Measurements from ENCODE around the gene STAB2.
"Not testable (repeated sequence)": the region's sequence is repeated elsewhere in the genome, so short reads cannot be mapped to it uniquely, and the experiment has no call there.

Gene STAB2

GRCh38 chr12:103653568-103654173 is 66.6 kb downstream of the STAB2 start:
- DNase-seq: not testable (repeated sequence)

DNA sequence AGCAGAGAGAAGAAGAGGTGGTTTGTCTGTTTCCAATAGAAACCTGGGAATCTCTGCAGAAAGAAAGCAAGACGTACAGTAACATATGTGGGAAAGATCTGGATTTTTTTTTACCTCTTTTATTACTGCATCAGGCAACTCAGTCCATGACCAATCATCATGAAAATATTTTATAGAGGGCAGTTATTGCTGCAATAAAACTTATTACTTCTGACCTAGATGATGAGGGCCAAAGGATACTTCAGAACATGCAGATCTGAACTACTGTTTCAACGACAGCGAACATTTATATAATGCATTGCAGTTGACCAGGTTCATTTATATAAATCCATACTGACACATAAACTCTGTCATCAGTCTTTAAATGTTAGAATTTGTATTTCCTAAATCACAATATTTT is 67.7 kb downstream of the STAB2 start:
- no peak for DNase-seq

- no peak for DNase-seq
Observed at GRCh38 chr12:103656291-103656690, 69.2 kb downstream of the STAB2 start.

- DNase-seq: no peak
Observed at GRCh38 chr12:103657331-103657730, 70.3 kb downstream of the STAB2 start.

DNA sequence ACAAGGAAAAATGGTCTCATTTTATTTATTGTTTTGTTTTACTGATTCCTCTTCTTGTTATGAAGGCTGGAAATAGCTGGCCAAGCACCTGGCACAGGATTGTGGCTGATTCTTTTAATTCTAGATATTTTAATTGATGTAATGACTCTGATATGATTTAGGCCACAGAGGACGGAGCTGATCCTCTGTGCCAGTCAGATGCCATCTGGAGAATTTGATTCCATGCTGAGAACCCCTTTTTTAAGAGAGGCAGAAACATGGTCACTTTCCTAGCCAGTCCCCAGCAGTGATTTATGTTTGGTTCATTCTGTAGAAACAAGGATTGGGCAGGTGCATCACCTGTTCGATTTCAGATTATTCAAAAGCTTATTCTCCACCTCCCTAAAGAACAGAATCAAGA is 77.6 kb downstream of the STAB2 start:
- no peak for DNase-seq

DNA sequence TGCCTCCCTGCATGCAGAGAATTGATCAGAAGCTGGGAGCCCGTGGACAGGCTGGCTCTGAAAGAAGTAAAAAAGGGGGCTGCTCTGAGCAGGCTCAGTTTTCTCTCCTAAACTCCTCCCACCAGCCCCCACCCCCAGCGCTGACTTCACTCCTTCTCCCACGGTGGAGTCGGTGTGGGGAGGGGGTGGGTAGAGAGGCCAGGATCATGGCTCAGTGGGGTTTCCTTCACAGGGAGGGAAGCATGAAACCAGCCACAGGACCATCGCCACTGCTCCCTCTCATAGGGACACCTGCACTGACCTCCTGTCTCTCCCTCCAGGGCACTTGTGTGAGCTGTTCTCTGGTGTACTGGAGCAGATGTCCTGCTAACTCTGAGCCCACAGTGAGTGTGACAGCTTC is 78.9 kb downstream of the STAB2 start:
- DNase-seq: no peak

- no peak for DNase-seq
Observed at GRCh38 chr12:103667125-103667524, 80.1 kb downstream of the STAB2 start.

DNA sequence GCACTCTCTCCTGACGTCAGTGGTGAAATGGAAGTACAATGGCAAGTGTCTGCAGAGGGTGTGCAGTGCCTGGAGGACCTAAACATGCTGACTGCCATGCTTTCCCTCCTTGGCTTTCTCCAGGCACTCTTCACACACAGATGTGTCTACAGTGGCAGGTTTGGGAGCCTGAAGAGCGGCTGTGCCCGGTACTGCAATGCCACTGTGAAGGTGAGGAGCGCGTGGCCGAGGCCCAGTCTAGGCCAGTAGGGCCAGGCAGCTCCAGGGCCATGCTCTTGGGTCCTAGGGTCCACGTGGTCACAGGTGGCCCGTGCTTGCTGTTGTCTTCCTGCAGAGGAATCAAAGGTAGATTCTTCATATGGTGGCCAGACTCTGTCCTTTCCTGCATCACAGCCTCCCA is 81.4 kb downstream of the STAB2 start:
- DNase-seq: no peak

- DNase-seq: no peak
Observed at GRCh38 chr12:103671367-103671766, 84.3 kb downstream of the STAB2 start.

DNA sequence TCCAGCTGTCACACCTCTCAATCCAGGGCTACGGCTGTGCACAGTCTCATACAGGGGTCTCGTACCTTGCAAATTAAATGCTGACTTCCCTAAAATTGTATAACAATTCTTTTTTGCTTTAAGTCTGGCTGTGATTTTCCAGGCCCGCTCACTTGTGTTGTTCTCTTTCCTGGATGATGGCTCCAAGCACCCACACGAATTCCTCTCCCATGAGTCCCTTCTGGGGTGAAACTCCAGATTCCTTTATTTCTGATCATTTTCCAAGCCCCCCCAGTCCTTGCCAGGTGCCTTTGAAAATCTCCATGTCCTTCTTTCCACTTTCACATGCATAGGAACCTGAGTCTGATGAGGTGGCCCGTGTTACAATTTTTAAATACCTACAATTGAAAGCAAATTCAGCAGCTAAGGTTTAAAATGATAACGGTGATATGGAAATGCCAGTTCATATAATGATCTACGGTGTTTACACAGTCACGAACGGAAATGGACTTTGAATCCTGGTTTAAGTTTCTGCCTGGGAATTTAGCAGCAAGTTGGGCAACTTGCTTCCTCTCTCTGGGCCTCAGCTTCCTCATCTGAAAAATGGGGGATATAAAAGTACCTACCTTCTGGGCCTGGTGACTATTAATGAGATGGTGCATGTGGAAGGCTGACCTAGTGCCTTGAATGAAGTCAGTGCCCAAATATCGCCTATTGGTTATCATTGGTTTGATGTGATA is 85.5 kb downstream of the STAB2 start:
- DNase-seq: no peak

- no peak for DNase-seq
Observed at GRCh38 chr12:103673487-103673886, 86.4 kb downstream of the STAB2 start.

GRCh38 chr12:103673891-103674375 is 86.9 kb downstream of the STAB2 start:
- no peak for DNase-seq

DNA sequence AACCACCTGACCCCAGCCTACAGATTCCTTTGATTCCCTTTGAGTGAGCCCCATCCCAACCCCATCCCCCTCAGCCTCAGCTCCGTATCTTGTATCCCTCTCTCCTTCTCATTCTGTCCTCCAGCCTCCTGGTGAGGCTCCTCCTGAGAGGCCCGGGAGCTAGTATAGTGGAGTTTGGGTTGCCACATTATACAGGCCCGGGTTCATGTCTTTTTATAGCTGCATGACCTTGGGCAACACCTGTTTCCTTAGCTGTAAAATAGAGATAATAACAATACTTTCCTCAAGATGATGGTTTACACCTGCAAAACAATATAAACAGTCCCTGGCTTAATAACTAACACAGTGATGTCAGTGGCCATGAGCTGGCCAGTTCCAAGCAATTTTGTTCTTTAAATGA is 89.8 kb downstream of the STAB2 start:
- no peak for DNase-seq

DNA sequence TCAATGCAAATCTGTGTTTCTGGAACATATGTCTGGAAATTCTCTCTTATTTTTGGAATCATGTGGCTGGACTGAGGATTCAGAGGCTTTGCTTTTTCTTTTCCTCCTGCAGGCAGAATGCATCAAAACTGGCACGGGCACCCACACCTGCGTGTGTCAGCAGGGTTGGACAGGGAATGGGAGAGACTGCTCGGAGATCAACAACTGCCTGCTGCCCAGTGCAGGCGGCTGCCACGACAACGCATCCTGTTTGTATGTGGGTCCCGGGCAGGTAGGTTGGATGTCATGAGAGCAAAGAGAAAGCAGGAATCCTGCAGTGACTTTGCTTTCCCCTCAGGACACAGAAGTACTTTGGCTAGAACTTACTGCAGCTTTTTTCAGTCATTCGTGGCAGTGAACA is 90.3 kb downstream of the STAB2 start:
- DNase-seq: no peak

GRCh38 chr12:103677905-103678304 is 90.8 kb downstream of the STAB2 start:
- DNase-seq: no peak

DNA sequence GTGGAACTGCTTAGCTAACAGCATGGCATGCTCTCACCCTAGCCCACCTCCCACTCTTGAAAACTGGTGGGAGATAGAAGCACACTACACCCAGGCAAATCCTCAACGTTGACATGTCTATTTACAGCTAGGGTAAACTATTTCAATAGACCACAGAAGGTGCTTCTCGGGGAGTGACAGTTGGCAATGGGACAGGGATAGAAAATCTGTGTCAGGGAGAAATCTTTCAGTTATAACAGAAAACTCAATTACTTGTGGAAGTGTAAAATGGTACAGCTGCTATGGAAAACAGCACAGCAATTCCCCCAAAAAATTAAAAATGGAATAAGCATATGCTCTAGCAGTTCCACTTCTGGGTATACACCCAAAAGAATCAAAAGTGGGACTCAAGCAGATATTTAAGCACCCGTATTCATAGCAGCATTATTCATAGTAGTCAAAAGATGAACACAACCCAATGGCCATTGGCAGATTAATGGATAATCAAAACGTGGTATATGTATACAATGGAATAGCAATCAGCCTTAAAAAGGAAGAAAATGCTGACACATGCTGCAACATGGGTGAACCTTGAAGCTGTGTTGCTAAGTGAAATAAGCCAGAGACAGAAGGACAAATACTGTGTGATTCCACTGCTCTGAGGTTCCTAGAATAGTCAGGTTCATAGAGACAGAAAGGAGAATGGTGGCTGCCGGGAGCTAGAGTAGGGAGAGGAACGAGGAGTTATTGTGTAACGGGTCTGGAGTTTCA is 92.5 kb downstream of the STAB2 start:
- DNase-seq: no peak

- DNase-seq: peak; percentile 68
Observed at GRCh38 chr12:103680591-103681141, 93.6 kb downstream of the STAB2 start.

GRCh38 chr12:103686026-103686425 is 99.0 kb downstream of the STAB2 start:
- DNase-seq: no peak

- peak; percentile 32 for DNase-seq
Observed at GRCh38 chr12:103687253-103687652, 100.2 kb downstream of the STAB2 start.

- DNase-seq: no peak
Observed at GRCh38 chr12:103688376-103689063, 101.4 kb downstream of the STAB2 start.

DNA sequence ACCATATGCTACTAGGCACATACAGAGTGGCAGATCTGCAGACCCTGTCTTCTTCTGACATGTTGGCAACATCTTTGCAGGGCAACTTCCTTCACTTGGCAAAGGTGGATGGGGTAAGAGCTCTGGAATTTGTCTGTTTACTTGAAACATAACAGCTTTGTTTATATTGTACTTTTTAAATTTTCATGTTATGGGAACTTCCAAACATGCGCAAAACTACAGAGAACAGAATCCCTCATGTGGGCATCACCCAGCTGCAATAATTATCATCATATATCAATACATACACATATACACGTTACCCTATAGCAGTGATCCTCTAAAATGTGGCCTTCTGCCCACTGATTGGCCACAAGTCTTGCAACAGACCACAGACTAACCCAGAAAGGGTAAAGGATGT is 103.4 kb downstream of the STAB2 start:
- DNase-seq: no peak

DNA sequence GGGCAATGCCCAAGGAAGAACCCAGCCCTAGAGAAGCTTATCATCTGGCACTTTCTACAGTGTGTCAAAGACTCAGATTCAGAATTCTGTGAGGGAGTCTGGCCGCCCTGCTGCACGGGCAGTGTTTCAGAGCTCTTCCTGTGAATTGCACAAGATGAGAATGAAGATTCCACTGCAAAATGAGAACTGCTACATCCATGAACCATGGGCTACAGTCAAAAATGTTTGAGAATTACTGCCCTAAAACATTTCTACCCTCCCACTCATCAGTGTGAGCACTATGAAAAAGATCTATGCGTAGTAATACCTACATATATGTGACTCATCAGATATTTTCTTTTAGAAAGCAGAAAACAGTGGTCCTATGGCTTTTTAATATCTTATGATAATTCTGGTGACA is 104.0 kb downstream of the STAB2 start:
- DNase-seq: no peak

GRCh38 chr12:103696101-103696500 is 109.0 kb downstream of the STAB2 start:
- no peak for DNase-seq
